H1 (cell line): ENCODE results near the gene CD99. TPM values are rescaled to one million over a fixed set of nuclear protein-coding genes. Genes with fewer than 3 reads are reported as not detected.

Experiments
- CTCF ChIA-PET: fragments of 300-600 bp; sonication (Branson Sonifier 250); formaldehyde crosslinking; loops from one replicate; lab custom pipeline; 2021; ENCODE audit not compliant: partially characterized antibody; lab: Charles Lee
- POLR2A ChIA-PET: fragments of 300-600 bp; sonication (Branson Sonifier 250); formaldehyde crosslinking; loops from one replicate; lab custom pipeline; 2021; ENCODE audit warnings: inconsistent platforms; ENCODE audit not compliant: partially characterized antibody; lab: Charles Lee
- DNase-seq, 2 experiments: peaks; one replicate each; pipeline versions ENCODE4 v3.0.0 to v3.0.0-alpha.2; 2010 to 2022; ENCODE audit warnings: low spot score in 2 of 2, low read depth in 1 of 2, mixed read lengths in 1 of 2
- FAIRE-seq: peaks from 2 replicates; lab custom pipeline; 2011; peaks lifted over from hg19 to GRCh38; lab: Jason Lieb, UNC
- H2AFZ ChIP-seq: 2 replicates; pipeline ENCODE4 v1.8.1; 2012; ENCODE audit warnings: low read length, inconsistent platforms
- H2AK5ac ChIP-seq: 2 replicates; pipeline ENCODE4 v1.6.1; 2013; ENCODE audit warnings: low read depth, low read length
- H2BK120ac ChIP-seq: replicated peaks from 2 replicates; pipeline ENCODE3; 2013; ENCODE audit warnings: low read depth, low read length, inconsistent platforms
- H2BK12ac ChIP-seq: 2 replicates; pipeline ENCODE4 v1.6.1; 2013; ENCODE audit warnings: low read depth, low read length
- H2BK15ac ChIP-seq: 2 replicates; pipeline ENCODE4 v1.6.1; 2013; ENCODE audit warnings: low read length
- H2BK20ac ChIP-seq: 2 replicates; pipeline ENCODE4 v1.6.1; 2013; ENCODE audit warnings: low read length
- H2BK5ac ChIP-seq: 2 replicates; pipeline ENCODE4 v1.6.1; 2013; ENCODE audit warnings: low read depth, low read length
- H3K14ac ChIP-seq: 2 replicates; pipeline ENCODE4 v1.6.1; 2013; ENCODE audit warnings: inconsistent platforms; ENCODE audit not compliant: insufficient read length
- H3K18ac ChIP-seq: 2 replicates; pipeline ENCODE4 v1.6.1; 2013; ENCODE audit warnings: low read length; ENCODE audit errors: extremely low read depth
- H3K23ac ChIP-seq: 2 replicates; pipeline ENCODE4 v1.6.1; 2013; ENCODE audit warnings: inconsistent platforms; ENCODE audit not compliant: insufficient read length
- H3K23me2 ChIP-seq: 2 replicates; pipeline ENCODE4 v1.6.1; 2013; ENCODE audit warnings: low read depth, low read length
- H3K27ac ChIP-seq: 2 replicates; pipeline ENCODE4 v1.6.1; 2011; ENCODE audit warnings: low read depth, low read length, inconsistent platforms
- H3K27me3 ChIP-seq, 4 experiments: replicated peaks in 1 of 4; 1 replicate in 1 of 4; 2 replicates in 3 of 4; pipeline versions ENCODE4 v1.6.1 to v1.8.1; 2011 to 2013; ENCODE audit warnings: low read length in 3 of 4, mild to moderate bottlenecking in 3 of 4, inconsistent platforms in 2 of 4, mixed read lengths in 2 of 4, moderate library complexity in 1 of 4; ENCODE audit not compliant: control insufficient read depth in 3 of 4, insufficient read depth in 3 of 4; ENCODE audit errors: extremely low read depth in 1 of 4
- H3K36me3 ChIP-seq, 4 experiments: 2 replicates each; pipeline versions ENCODE4 v1.6.1 to v1.8.1; 2011 to 2013; ENCODE audit warnings: mild to moderate bottlenecking in 4 of 4, low read length in 3 of 4, moderate library complexity in 2 of 4, control low read depth in 1 of 4, inconsistent platforms in 1 of 4; ENCODE audit not compliant: insufficient read depth in 4 of 4, control insufficient read depth in 2 of 4
- H3K4ac ChIP-seq: replicated peaks from 2 replicates; pipeline ENCODE3; 2013; ENCODE audit warnings: low read length, low read depth, mixed read lengths, inconsistent platforms; ENCODE audit not compliant: insufficient read length
- H3K4me1 ChIP-seq, 4 experiments: replicated peaks in 1 of 4; 1 replicate in 1 of 4; 2 replicates in 3 of 4; pipeline versions ENCODE4 v1.6.1 to v1.8.1; 2011 to 2013; ENCODE audit warnings: low read length in 3 of 4, inconsistent platforms in 2 of 4, mixed read lengths in 1 of 4; ENCODE audit not compliant: insufficient read depth in 4 of 4, control insufficient read depth in 3 of 4
- H3K4me2 ChIP-seq, 2 experiments: 2 replicates each; pipeline versions ENCODE4 v1.6.1 to v1.8.1; 2011 to 2013; ENCODE audit warnings: low read depth in 2 of 2, low read length in 2 of 2, control low read depth in 1 of 2, inconsistent platforms in 1 of 2, mild to moderate bottlenecking in 1 of 2; ENCODE audit not compliant: insufficient read depth in 1 of 2
- H3K4me3 ChIP-seq, 4 experiments: fragments of 200-600, 300-600 bp in 1 of 4; sonication (generic), shearing (Covaris generic), sonication (Bioruptor Twin) in 1 of 4; 2 replicates each; pipeline versions ENCODE4 v1.5.1 to v1.8.1; 2011 to 2016; ENCODE audit warnings: low read length in 4 of 4, low read depth in 3 of 4, control low read depth in 2 of 4, inconsistent platforms in 2 of 4, mild to moderate bottlenecking in 2 of 4, mixed read lengths in 1 of 4, moderate library complexity in 1 of 4; ENCODE audit not compliant: insufficient read depth in 2 of 4; ENCODE audit errors: extremely low read depth in 1 of 4
- H3K56ac ChIP-seq: replicated peaks from 2 replicates; pipeline ENCODE3; 2013; ENCODE audit warnings: low read depth, mild to moderate bottlenecking, mixed read lengths, low read length, inconsistent platforms; ENCODE audit not compliant: insufficient read length
- H3K79me1 ChIP-seq: 2 replicates; pipeline ENCODE4 v1.6.1; 2013; ENCODE audit warnings: low read depth, low read length, control low read depth
- H3K79me2 ChIP-seq, 2 experiments: 2 replicates each; pipeline versions ENCODE4 v1.6.1 to v1.8.1; 2012 to 2013; ENCODE audit warnings: low read length in 2 of 2, mild to moderate bottlenecking in 2 of 2, inconsistent platforms in 1 of 2; ENCODE audit not compliant: insufficient read depth in 2 of 2, control insufficient read depth in 1 of 2
- H3K9ac ChIP-seq, 4 experiments: replicated peaks in 1 of 4; 1 replicate in 1 of 4; 2 replicates in 3 of 4; pipeline versions ENCODE4 v1.6.1 to v1.8.1; 2011 to 2013; ENCODE audit warnings: low read depth in 3 of 4, low read length in 3 of 4, control low read depth in 2 of 4, mild to moderate bottlenecking in 2 of 4, moderate library complexity in 2 of 4, inconsistent platforms in 1 of 4; ENCODE audit errors: extremely low read depth in 1 of 4
- H3K9me3 ChIP-seq, 2 experiments: 2 replicates each; pipeline versions ENCODE4 v1.6.1 to v1.8.1; 2012 to 2013; ENCODE audit warnings: mild to moderate bottlenecking in 2 of 2, moderate library complexity in 2 of 2, control low read depth in 1 of 2, inconsistent platforms in 1 of 2, low read depth in 1 of 2, low read length in 1 of 2, mixed read lengths in 1 of 2; ENCODE audit not compliant: insufficient read depth in 2 of 2
- H4K20me1 ChIP-seq, 2 experiments: replicated peaks in 1 of 2; 2 replicates each; pipeline versions ENCODE3 to v1.8.1; 2011 to 2013; ENCODE audit warnings: inconsistent platforms in 2 of 2, low read length in 2 of 2, mild to moderate bottlenecking in 1 of 2; ENCODE audit not compliant: insufficient read depth in 2 of 2, control insufficient read depth in 1 of 2
- H4K5ac ChIP-seq: 2 replicates; pipeline ENCODE4 v1.6.1; 2013; ENCODE audit warnings: low read length, low read depth, mixed read lengths, inconsistent platforms; ENCODE audit not compliant: insufficient read length
- H4K8ac ChIP-seq: 2 replicates; pipeline ENCODE4 v1.8.0; 2013; ENCODE audit warnings: mild to moderate bottlenecking, moderate library complexity, low read length, inconsistent platforms; ENCODE audit not compliant: insufficient read depth; ENCODE audit errors: extremely low read depth
- H4K91ac ChIP-seq: replicated peaks from 2 replicates; pipeline ENCODE3; 2013; ENCODE audit warnings: low read length, mixed read lengths, inconsistent platforms; ENCODE audit not compliant: insufficient read length
- ASH2L ChIP-seq: fragments of 200-600, 300-600 bp; sonication (generic); IDR thresholded peaks from one replicate; pipeline ENCODE4 v1.7.1; 2017; ENCODE audit warnings: low read length
- BACH1 ChIP-seq: IDR thresholded peaks from 2 replicates; pipeline ENCODE4 v1.6.1; 2012; ENCODE audit warnings: low read length, improper control_type of control experiment
- CBX5 ChIP-seq: fragments of 300-800, 300-1000 bp; sonication (generic); IDR thresholded peaks from 2 replicates; pipeline ENCODE4 v1.7.1; 2016; ENCODE audit warnings: antibody characterized with exemption, low read length, low read depth
- CTCF ChIP-seq, 3 experiments: IDR thresholded peaks; 1 replicate in 2 of 3; 2 replicates in 1 of 3; pipeline versions ENCODE4 v1.5.1 to v1.6.1; 2011; ENCODE audit warnings: low read length in 3 of 3, mild to moderate bottlenecking in 3 of 3, inconsistent platforms in 2 of 3, low read depth in 1 of 3, moderate library complexity in 1 of 3; ENCODE audit not compliant: insufficient read depth in 1 of 3; ENCODE audit errors: control extremely low read depth in 1 of 3
- EGR1 ChIP-seq: IDR thresholded peaks from 2 replicates; pipeline ENCODE4 v1.6.1; 2011; ENCODE audit warnings: low read depth, low read length, borderline replicate concordance
- GABPA ChIP-seq: IDR thresholded peaks from 2 replicates; pipeline ENCODE4 v1.6.1; 2011; ENCODE audit warnings: mild to moderate bottlenecking, low read length, moderate library complexity, borderline replicate concordance; ENCODE audit not compliant: insufficient read depth
- HDAC2 ChIP-seq, 2 experiments: fragments of 300-600 bp in 1 of 2; sonication (generic) in 1 of 2; IDR thresholded peaks; 2 replicates each; pipeline ENCODE4 v1.6.1; 2011 to 2012; ENCODE audit warnings: low read depth in 2 of 2, low read length in 2 of 2, mild to moderate bottlenecking in 2 of 2, moderate library complexity in 2 of 2, borderline replicate concordance in 1 of 2, inconsistent platforms in 1 of 2
- MAFK ChIP-seq: IDR thresholded peaks from 2 replicates; pipeline ENCODE4 v1.6.1; 2012; ENCODE audit warnings: low read depth, mild to moderate bottlenecking, improper control_type of control experiment, low read length
- NANOG ChIP-seq: IDR thresholded peaks from 2 replicates; pipeline ENCODE4 v1.6.1; 2011; ENCODE audit warnings: low read length, low read depth, mild to moderate bottlenecking, inconsistent platforms; ENCODE audit not compliant: insufficient read depth, poor library complexity, severe bottlenecking
- POLR2A ChIP-seq, 2 experiments: IDR thresholded peaks; 1 replicate in 1 of 2; 2 replicates in 1 of 2; pipeline ENCODE4 v1.6.1; 2011; ENCODE audit warnings: low read depth in 2 of 2, low read length in 2 of 2, mild to moderate bottlenecking in 2 of 2; ENCODE audit errors: control extremely low read depth in 1 of 2
- RBBP5 ChIP-seq: IDR thresholded peaks from 2 replicates; pipeline ENCODE4 v1.7.1; 2012; ENCODE audit warnings: low read depth, mild to moderate bottlenecking, inconsistent platforms, low read length, moderate library complexity, borderline replicate concordance
- SIX5 ChIP-seq: IDR thresholded peaks from 2 replicates; pipeline ENCODE4 v1.6.1; 2011; ENCODE audit warnings: mild to moderate bottlenecking, low read depth, low read length
- WGBS, 2 experiments: shearing (Covaris generic) in 1 of 2; methylation state at CpG; one replicate each; pipeline versions ENCODE4 v1.1.6 to v1.1.7; 2013 to 2015; ENCODE audit warnings: low lambda C conversion rate in 2 of 2, mixed read lengths in 2 of 2, inconsistent platforms in 1 of 2, low coverage in 1 of 2, missing lambda C conversion rate in 1 of 2; ENCODE audit not compliant: insufficient replicate concordance in 2 of 2, insufficient coverage in 1 of 2, insufficient read length in 1 of 2; ENCODE audit errors: extremely low coverage in 1 of 2, missing lambda C conversion rate in 1 of 2; 5-methylcytosine and 5-hydroxymethylcytosine counted together
- polyA plus RNA-seq, 7 experiments: library from polyadenylated mRNA; depleted of rRNA in 3 of 7; stranded (reverse) in 5 of 7; unstranded in 2 of 7; fragments of >200 nt in 5 of 7; fragments of 200-250 nt in 2 of 7; gene quantifications; 1 replicate in 5 of 7; 2 replicates in 1 of 7; 4 replicates in 1 of 7; pipeline versions ENCODE4 v1.2.1 to v1.2.3, GENCODE V29; 2011 to 2013; ENCODE audit warnings: missing spikeins in 2 of 7, mixed read lengths in 2 of 7
- total RNA-seq: library from RNA; stranded (reverse); fragmentation: NEBNext Ultra II Directional; extraction: Animal tissue kit (Norgen Biotek cat#: 25700); gene quantifications from 2 replicates; pipeline ENCODE4 v1.2.1, GENCODE V29; 2021

The CD99 gene
- total and polyA plus RNA-seq, 2 of the 8 experiments (the other 6 are each of a cell fraction or from before 2014, with no cell fraction given), result 30.1 to 47.8 TPM

- H3K18ac ChIP-seq, result no peak overlapping the region
- peaks cover 0 to 11% (median 3%) of the 10 kb centered on the region in 4 experiments; a peak in 4 of 7 replicates for H3K4me1 ChIP-seq
- H3K9ac ChIP-seq, result no peak overlapping the region
- no peaks in the 10 kb centered on the region for H3K27me3 ChIP-seq
- ChIA-PET CTCF (no interaction called here), POLR2A (no interaction called here)
- no peak overlapping the region for H3K4me2 ChIP-seq
- H3K14ac ChIP-seq, result no peak overlapping the region
- no peak overlapping the region for H2BK20ac ChIP-seq
- no peak overlapping the region for H2AK5ac ChIP-seq
- peaks cover 2% of the 10 kb centered on the region; the same call in 1 of the 2 replicates for H3K79me1 ChIP-seq
- H4K8ac ChIP-seq, result no peak overlapping the region
- 86% methylated on average over 6 of the region's 6 CpGs; no CpG with 5 or more reads in 1 of the 2 experiments for WGBS, 2 experiments
- no peak overlapping the region for H2BK15ac ChIP-seq
- no peak overlapping the region for H2BK5ac ChIP-seq
- H2BK120ac ChIP-seq, result no peak overlapping the region
- DNase-seq (no peak), FAIRE-seq (no peak)
- no peak overlapping the region for H3K4ac ChIP-seq
- peaks cover 0 to 5% of the 10 kb centered on the region in 2 experiments for H4K20me1 ChIP-seq
- no peak overlapping the region for H2AFZ ChIP-seq
- no peak overlapping the region for H2BK12ac ChIP-seq
- no peak overlapping the region for H3K23ac ChIP-seq
- no peaks in the 10 kb centered on the region for H3K9me3 ChIP-seq
- H3K36me3 ChIP-seq, result peaks cover 0 to 3% (median 0%) of the 10 kb centered on the region in 4 experiments; a peak in 3 of 8 replicates
- H4K5ac ChIP-seq, result no peak overlapping the region
- H4K91ac ChIP-seq, result no peak overlapping the region
- H3K27ac ChIP-seq, result no peak overlapping the region
- peaks cover 0 to under 1% of the 10 kb centered on the region in 2 experiments; a peak in 1 of 4 replicates for H3K79me2 ChIP-seq
- H3K56ac ChIP-seq, result no peak overlapping the region
- H3K23me2 ChIP-seq, result peaks cover 5% of the 10 kb centered on the region; the same call in 1 of the 2 replicates
- H3K4me3 ChIP-seq, result no peak overlapping the region
- TF ChIP-seq CBX5 (no peak), RBBP5 (no peak), POLR2A (IDR thresholded peaks at IDR 0.05; ENCODE audit: control extremely low read depth in 1 of 2, low read depth in 2 of 2, low read length in 2 of 2) (no peak), CTCF (IDR thresholded peaks at IDR 0.05; ENCODE audit: control extremely low read depth in 1 of 3, insufficient read depth in 1 of 3, low read depth in 1 of 3, low read length in 3 of 3) (no peak), GABPA (no peak), HDAC2 (IDR thresholded peaks at IDR 0.05; ENCODE audit: borderline replicate concordance in 1 of 2, low read depth in 2 of 2, low read length in 2 of 2) (no peak), ASH2L (no peak), NANOG (no peak), MAFK (no peak), BACH1 (no peak), EGR1 (no peak), SIX5 (no peak)
These were observed 23.5 kb downstream of the CD99 start for GRCh38 chrX:2714551-2714950.
